Esophagus (tissue), 2 donors: Measurements from ENCODE around the gene GRK6. TPM values are rescaled to one million over a fixed set of nuclear protein-coding genes. Genes with fewer than 3 reads are reported as not detected.

ENCODE experiments used
- H3K27ac ChIP-seq, 2 donors: one replicate each; pipeline ENCODE4 v1.5.1; 2013; ENCODE audit warnings: low read depth in 2 of 2, mild to moderate bottlenecking in 2 of 2, inconsistent platforms in 1 of 2, low read length in 1 of 2, moderate library complexity in 1 of 2
- H3K27me3 ChIP-seq, 2 donors: one replicate each; pipeline ENCODE4 v1.6.1; 2013; ENCODE audit warnings: low read length in 2 of 2, control low read depth in 1 of 2, mild to moderate bottlenecking in 1 of 2; ENCODE audit not compliant: insufficient read depth in 2 of 2, control insufficient read depth in 1 of 2
- H3K36me3 ChIP-seq, 2 donors: one replicate each; pipeline ENCODE4 v1.6.1; 2013; ENCODE audit warnings: low read length in 1 of 2; ENCODE audit not compliant: control insufficient read depth in 2 of 2, insufficient read depth in 2 of 2
- H3K4me1 ChIP-seq, 2 donors: one replicate each; pipeline ENCODE4 v1.6.1; 2013; ENCODE audit warnings: low read length in 1 of 2; ENCODE audit not compliant: control insufficient read depth in 2 of 2, insufficient read depth in 2 of 2
- H3K4me3 ChIP-seq, 2 donors: one replicate each; pipeline ENCODE4 v1.5.1; 2013; ENCODE audit warnings: low read length in 2 of 2, mild to moderate bottlenecking in 2 of 2, low read depth in 1 of 2, moderate library complexity in 1 of 2
- H3K9me3 ChIP-seq, 2 donors: one replicate each; pipeline ENCODE4 v1.6.1; 2013; ENCODE audit warnings: mild to moderate bottlenecking in 2 of 2, low read depth in 1 of 2, low read length in 1 of 2, moderate library complexity in 1 of 2; ENCODE audit not compliant: control insufficient read depth in 2 of 2, insufficient read depth in 1 of 2
- WGBS, 2 donors: extraction: QIAGEN DNeasy Blood & Tissue Kit; methylation state at CpG; one replicate each; pipeline ENCODE4 v1.1.7; 2013; 5-methylcytosine and 5-hydroxymethylcytosine counted together
- polyA plus RNA-seq, 2 donors: library from polyadenylated mRNA; stranded (reverse); fragments of 200-250 nt; gene quantifications; one replicate each; pipeline ENCODE4 v1.2.3, GENCODE V29; 2013
- donor health status: healthy with polysubstance abuse.
- donor health status: Bipolar disorder and iron deficiency.

The GRK6 gene
- polyA plus RNA-seq, 2 donors: 10.4 to 19.8 TPM

DNA sequence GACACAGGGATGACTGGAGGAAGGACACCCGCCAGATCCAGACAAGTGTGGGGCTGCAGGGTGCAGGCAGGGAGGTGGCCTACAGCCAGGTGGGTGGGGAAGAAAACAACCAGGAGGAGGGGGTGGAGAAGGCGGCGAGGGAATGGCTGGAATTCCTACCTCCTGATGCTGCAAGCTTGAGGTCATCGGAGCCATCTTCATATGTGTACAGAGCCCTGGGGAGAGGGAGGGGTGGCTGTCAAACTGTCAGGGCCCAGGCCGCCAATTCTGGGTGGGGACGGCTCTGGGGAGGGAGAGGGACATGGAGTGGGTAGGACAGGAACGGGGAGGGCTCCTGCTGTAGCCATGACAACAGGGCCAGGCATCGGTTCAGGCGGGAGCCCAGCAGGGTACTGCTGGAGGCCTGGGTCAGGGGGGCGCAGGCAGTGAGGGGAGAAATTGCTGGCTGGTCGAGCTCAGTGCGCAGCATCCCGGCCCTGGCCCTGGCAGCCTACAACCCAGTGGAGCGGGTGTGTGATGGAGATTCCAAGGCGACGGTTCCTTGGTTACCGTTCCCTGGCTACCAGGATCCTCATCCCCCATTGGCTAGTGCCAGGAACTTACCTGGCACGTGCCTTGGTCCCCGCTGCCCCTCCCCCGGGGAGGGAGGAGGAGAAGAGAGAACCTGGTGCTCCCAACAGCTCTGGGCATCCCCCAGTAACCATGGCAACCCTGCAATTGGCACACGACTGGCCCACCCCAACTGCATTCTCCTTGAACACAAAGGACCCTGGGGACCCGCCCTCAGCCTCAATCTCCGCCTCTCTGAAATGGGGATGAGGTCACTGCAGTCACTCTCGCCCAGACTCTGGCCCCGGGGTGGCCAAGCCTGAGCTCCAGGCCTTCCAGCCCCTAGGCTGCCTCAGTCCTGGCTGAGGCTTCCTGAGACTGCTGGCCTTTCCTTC, 42.5 kb downstream of the GRK6 start:
- no peaks in the 10 kb centered on the region for H3K9me3 ChIP-seq
- H3K27ac ChIP-seq: no peak overlapping the region
- no peak overlapping the region for H3K4me3 ChIP-seq
- H3K4me1 ChIP-seq: peaks cover 9 to 19% of the 10 kb centered on the region in 2 donors
- H3K36me3 ChIP-seq: peaks cover 2 to 14% of the 10 kb centered on the region in 2 donors
- H3K27me3 ChIP-seq: no peaks in the 10 kb centered on the region
- 63 to 71% methylated on average over 23 to 25 of the region's 25 CpGs for WGBS, 2 donors

DNA sequence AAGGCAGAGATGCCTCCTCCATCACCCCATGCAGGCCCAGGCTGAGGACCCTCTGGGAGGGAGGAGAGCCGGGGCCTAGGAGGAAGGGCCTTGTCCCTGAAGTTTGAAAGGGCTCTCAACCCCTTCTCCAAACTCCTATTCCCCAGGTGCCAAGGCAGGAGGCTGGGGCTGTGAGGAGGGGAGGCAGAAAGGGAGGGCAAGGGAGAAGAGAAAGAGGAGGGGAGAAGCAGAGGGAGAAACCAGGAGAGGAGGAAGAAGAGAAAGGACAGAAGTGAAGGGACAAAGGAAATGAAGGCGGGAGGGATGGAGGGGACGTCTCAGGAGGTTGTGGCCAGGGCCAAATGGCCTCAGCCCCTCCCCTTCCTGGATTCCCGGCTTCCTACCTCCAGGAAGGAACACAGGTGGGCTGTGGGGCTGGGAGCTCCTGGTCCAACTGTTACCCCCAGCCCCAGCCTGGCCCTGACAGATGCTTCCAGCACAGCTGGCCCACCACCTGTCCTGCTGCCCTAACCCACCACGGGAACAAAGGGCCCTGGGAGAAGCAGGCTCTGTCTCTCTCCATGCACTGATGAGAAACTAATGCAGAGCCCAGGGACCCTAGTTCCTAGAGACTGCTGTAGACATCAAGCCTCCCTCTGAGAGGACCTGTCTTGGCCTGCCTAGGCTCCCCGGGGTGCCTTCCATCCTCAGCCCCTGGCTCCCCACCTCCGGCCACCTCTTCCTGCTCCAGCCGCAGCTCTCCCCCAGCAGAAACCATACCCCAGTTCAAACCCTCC, 43.5 kb downstream of the GRK6 start:
- no peak overlapping the region for H3K27ac ChIP-seq
- H3K9me3 ChIP-seq: no peaks in the 10 kb centered on the region
- peaks cover 9 to 19% of the 10 kb centered on the region in 2 donors for H3K4me1 ChIP-seq
- peaks cover 2 to 14% of the 10 kb centered on the region in 2 donors for H3K36me3 ChIP-seq
- H3K4me3 ChIP-seq: no peak overlapping the region
- no peaks in the 10 kb centered on the region for H3K27me3 ChIP-seq
- 74 to 86% methylated on average over 8 of the region's 8 CpGs for WGBS, 2 donors

DNA sequence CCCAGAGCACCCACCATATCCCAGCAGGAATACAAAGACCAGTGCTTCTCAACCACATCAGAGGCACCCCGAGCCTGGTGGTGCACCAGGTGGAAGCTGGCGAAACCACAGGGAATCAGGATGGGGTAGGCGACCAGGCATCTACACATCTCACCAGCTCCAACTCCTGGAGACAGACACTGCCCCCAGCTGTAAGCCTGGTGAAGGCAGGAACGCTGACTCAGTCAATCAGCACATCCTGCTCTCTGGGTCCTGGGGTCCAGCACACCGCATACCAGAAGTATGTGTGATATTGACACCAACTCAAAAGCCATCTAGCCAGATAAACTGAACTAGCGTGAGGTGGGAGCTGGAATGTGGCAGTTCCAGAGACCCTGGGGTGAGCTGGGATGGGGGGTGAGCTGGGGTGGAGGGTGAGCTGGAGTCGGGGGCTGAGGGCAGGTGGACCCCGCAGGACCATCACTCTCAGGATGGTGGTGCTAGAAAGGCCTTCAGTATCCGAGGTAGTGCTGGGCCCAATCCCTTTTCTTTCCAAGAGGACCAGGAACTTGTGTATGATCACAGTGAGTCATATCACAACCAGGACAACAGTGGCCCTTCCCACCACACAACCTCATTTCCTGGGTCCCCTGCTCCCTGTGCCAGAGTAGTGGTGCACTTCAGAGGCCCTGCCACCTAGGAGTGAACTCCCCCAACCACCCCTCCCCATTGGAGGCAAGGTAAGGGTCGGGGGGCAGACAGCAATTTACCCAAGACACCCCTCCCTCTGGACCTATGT, 44.5 kb downstream of the GRK6 start:
- H3K4me3 ChIP-seq: no peak overlapping the region
- no peaks in the 10 kb centered on the region for H3K27me3 ChIP-seq
- no peaks in the 10 kb centered on the region for H3K9me3 ChIP-seq
- H3K27ac ChIP-seq: peak overlapping the region in 1 of 2 donors; percentile 38
- WGBS, 2 donors: 81 to 85% methylated on average over 10 of the region's 10 CpGs
- peaks cover 2 to 12% of the 10 kb centered on the region in 2 donors for H3K36me3 ChIP-seq
- H3K4me1 ChIP-seq: peaks cover 9 to 19% of the 10 kb centered on the region in 2 donors

DNA sequence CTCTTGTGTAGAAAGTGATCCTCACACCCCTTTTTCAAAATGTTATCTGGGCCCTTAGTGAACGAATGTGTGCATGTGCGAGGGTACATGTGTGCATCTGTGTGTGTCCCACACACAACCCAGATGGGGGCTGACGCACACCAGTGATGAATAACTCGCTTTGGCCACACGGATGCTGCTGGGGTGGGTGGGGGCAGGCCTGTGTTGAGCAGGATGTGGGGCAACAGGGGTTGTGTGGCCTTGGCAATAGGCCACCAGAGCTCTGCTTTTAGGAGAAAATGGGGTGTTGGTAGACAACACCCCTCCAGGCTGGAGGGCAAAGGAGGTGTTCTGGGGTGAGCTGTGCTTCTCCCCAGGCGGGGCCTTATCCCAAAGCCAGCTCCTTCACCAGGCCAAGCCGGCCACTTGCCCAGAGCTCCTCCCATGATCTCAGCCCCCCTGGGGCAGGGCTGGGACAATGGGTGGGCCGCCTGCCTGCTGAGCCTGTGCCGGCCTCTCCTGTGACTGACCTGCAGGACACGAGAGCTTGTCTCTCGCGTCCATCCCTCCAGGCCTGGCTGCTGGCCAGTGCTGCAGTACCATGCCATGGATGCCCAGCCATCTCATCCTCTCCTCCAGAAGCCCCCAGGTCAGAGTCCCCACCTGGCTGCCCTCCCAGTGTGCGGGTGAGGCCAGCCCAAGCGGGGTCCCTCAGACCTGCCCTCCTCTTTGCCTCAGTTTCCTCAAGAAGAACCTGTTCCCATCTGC, 45.3 kb downstream of the GRK6 start:
- H3K4me3 ChIP-seq: no peak overlapping the region
- peaks cover 9 to 21% of the 10 kb centered on the region in 2 donors for H3K4me1 ChIP-seq

DNA sequence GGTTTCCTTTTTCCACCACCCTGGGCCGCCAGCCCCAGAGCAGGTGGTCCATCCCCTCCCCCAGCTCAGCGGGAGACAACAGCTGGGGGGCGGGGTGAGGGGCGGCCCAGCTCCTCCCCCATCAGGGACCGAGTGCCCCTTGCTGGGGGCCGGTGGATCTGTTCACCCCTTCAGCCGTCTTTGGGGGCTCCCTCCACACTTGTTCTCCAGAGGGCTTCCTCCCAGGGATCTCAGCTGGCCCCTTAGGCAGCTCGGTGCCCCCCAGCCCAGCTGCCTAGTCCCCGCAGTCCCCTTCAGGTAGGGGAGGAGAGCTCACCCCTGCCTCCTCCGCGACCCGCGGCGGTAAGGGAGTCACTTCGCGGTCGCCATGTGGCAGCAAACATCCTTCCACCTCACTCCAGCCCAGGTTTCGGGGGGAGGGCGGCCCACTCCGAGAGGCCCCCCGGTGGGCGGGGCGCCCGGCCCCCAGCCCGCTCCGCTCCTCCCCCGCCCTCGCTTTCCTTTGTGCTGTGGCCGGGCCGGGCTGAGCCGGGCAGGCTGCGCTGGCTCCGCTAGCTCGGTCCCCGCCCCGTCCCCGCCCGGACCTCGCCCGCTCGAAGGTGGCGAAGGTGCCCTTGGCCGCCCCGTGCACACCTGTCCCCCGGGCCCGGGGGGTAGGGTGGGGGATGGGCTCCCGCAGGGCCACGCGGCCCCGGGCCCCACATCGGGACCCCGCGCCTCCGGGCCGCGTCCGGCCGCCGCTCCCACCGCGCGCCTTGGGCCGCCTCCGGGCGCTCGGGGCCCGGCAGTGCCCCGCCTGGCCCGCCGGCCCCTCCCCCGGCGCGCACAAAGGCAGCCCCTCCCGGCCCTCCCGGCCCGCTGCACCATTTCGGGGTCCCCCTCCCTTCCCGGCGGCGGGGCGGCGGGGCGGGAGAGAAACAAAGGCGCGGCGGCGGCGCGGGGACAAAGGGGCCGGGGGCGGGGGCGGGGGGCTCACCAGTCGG, 46.3 kb downstream of the GRK6 start:
- peaks cover 9 to 21% of the 10 kb centered on the region in 2 donors for H3K4me1 ChIP-seq
- 1 to 2% methylated on average over 41 to 93 of the region's 93 CpGs for WGBS, 2 donors

More for the DNA sequence above, 45.3 kb downstream of the GRK6 start:
- WGBS, 2 donors: 55 to 70% methylated on average over 13 to 14 of the region's 14 CpGs
- H3K36me3 ChIP-seq: peaks cover 0 to 4% of the 10 kb centered on the region in 2 donors
- H3K27ac ChIP-seq: peak overlapping the region in 1 of 2 donors; percentile 38
- H3K27me3 ChIP-seq: no peaks in the 10 kb centered on the region
- no peaks in the 10 kb centered on the region for H3K9me3 ChIP-seq

DNA sequence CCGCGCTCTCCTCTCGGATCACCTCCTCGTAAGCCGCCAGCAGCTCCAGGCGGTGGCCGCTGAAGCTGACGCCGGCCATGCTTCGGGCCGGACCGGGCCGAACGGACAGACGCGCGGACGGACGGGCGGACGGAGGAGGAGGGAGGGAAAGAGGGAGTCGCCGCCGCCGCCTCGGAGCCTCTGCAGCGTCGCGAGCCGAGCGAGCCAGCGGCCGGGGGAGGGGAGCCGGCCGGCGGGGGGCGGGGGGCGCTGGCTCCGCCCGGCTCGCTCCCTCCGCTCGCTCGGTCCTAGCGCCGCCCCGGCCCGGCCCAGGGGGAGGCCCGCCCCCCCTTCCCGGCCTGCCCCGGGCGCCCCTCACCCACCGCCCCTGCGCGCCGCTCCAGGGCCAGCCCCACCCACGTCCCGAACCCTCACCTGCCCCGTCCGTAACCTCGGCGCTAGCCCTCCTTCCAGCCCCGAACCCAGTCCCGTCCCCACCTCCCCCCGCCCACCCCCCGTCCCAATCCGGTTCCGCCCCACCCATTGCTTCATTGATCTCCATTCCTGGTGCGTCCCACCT, 47.0 kb downstream of the GRK6 start, which contains the start of gene DBN1:
DBN1 (minus strand) TSS at position 192 of the 559 bp plus-strand sequence; CDS start at position 79, 113 bp downstream.
- WGBS, 2 donors: 1 to 2% methylated on average over 20 to 69 of the region's 69 CpGs
- Histone ChIP-seq H3K4me1 (peaks cover 9 to 21% of the 10 kb centered on the region in 2 donors), H3K27ac (peak within 1 kb of the TSS; percentile 72), H3K36me3 (no peaks in the 10 kb centered on the region), H3K27me3 (no peaks in the 10 kb centered on the region), H3K9me3 (no peaks in the 10 kb centered on the region), H3K4me3 (peak within 1 kb of the TSS; percentile 52 to 63)

More for the DNA sequence above, 46.3 kb downstream of the GRK6 start:
- peak overlapping the region; percentile 52 to 63 for H3K4me3 ChIP-seq
- no peaks in the 10 kb centered on the region for H3K27me3 ChIP-seq
- no peaks in the 10 kb centered on the region for H3K9me3 ChIP-seq
- no peaks in the 10 kb centered on the region for H3K36me3 ChIP-seq
- peak overlapping the region; percentile 43 to 72 for H3K27ac ChIP-seq

DNA sequence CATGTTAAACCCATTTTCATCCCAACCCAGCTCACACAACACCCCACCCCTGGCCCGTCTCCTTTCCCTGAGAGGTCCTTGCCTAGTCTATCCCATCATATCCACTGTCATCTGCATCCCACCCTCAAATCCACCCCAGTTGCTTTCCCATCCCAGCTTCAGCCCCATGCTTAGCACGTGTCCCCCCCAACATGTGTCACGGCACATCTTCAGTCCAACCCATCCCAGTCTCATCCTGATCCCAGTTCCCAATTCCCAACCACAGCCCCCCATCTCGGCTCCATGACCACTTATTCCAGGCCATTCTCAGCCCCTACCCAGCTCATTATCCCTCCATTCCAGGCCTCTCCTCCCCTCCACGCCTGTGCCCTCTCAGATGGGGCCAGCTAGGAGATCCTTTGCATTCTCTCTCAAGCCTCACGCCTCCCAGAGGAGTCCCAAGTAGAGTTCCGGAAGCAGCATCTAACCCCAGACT, 47.6 kb downstream of the GRK6 start:
- WGBS, 2 donors: 52 to 60% methylated on average over 7 of the region's 7 CpGs
- Histone ChIP-seq H3K4me1 (peaks cover 10 to 26% of the 10 kb centered on the region in 2 donors), H3K4me3 (no peak overlapping the region), H3K9me3 (no peaks in the 10 kb centered on the region), H3K36me3 (no peaks in the 10 kb centered on the region), H3K27me3 (no peaks in the 10 kb centered on the region), H3K27ac (peak overlapping the region; percentile 11 to 28)
